ENCODE data around the gene FASLG.
"Not testable (repeated sequence)": the region's sequence is repeated elsewhere in the genome, so short reads cannot be mapped to it uniquely, and the experiment has no call there.

The FASLG gene

DNA sequence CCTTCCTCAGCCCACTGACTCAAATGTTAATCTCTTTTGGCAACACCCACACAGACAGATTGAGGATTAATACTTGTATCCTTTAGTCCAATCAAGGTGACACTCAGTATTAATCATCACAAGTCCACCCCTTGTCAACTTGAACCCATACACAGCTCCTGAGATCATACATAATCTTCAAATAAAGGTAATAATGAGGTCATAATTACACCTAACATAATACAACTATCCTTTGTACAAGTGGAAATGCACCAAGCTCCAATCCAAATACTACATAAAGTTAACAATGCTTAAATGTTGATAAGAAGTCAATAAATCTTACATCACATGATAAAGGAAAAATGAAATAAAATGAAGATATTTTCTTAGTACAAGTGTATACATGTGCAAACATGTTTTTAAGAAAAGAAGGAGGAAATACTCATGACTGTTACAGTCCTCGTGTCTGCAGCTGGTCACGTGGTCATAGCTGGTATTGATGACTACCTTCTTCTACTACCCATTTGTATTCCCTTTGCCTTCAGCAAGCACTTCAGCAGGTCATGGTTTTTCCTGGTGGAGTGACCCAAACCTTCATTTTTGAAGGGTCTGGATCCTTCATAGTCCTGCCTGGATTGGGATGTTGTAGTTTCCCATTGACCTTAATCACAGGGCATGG is 29.7 kb downstream of the FASLG start:
- FAIRE-seq, result not testable (repeated sequence)

DNA sequence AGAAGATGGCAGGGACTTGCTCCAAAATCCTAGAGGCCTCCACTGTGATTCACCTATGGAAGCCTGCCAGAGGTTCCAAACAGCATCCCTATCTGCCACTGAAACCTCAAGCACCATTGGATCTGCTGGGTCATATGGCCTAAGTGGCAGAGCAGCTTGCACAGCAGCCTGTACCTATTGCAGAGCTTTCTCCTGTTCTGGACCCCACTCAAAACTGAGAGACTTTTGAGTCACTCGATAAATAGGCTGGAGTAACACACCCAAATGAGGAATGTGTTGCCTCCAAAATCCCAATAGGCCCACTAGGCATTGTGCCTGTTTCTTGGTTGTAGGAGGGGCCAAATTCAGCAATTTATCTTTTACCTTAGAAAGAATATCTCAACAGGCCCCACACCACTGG is 32.0 kb downstream of the FASLG start:
- not testable (repeated sequence) for FAIRE-seq

DNA sequence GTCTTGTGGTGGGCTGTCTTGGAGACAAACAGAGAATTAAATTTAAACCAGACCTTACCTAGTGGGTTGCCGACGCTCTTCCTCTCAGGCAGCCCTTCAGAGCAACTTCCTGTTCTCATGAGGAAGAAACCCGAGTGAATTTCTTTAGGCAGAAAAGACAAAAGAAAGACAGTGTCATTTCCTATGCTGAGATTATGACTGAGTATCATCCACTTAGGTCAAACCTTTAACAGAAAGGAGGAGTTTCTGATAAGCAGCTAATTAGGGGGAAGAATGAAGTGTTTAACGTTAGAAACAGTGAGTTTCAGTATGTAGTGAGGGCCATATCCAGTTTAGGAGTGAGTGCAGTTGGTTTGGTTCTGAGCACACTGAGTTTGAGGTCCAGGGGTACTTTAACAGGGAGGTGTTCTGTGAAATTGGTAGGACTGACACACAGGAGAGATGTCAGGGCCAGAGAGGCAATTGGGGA is 38.7 kb downstream of the FASLG start:
- FAIRE-seq, result no peak

DNA sequence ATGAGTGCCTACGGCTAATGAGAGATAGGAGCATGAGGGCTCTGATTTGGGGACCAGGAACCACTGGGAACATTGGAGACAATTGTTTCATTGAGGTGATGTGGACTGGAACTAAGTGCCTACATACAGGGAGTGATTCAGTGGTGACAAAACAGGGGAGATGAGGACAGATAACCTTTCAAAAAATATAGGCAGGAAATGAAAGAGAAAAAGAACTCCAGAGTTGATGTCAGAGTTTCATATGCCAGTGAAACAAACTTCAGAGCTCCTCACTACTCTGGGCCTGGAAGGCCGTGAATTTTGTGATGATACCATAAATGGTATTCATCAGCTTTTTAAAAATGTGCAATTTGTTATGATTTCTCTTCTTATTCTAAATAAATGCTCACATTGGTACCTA is 39.3 kb downstream of the FASLG start:
- FAIRE-seq, result no peak

DNA sequence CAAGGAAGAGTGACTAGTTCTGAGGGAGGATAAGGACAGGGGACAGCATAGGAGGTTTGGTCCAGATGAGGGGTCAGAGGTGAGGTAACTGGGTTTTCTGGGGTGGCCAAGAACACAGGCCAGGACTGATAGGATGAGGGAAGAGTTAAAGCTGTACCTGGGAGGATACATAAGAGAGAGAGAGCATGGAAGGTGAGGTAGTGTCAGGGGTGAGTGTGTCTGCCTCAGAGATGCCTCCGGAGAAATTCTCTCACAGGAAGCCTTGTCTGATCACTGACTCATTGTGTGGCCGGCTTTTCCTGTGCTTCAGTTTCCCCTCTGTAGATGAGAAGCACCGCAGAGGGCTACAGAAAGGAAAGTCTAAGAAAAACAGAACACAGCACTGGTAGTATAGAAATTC is 40.2 kb downstream of the FASLG start:
- no peak for FAIRE-seq

DNA sequence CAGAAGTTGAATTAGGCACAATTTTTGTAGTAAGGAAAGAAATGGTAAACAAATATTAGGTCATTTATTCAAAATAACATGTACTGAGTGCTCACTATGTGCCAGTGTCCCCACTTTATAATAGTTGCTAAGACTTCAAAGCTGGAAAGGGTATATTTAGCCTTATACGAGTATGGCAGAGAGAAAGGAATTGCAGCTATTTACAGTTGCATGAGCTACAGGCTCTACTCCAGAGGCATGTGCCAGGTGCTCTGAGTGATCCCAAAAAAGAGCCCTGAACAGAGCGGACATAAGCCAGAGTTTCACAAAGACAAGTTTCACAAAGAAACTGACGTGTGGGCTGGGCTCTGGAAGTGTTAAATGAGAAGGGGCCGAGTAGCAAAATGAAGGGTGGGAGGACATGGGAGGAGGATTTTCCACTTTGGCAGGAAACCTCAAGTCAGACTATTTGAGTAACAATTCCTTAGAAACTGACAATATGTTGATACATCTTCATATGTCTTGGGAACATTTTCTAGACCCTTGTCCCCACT is 40.9 kb downstream of the FASLG start:
- FAIRE-seq, result no peak

DNA sequence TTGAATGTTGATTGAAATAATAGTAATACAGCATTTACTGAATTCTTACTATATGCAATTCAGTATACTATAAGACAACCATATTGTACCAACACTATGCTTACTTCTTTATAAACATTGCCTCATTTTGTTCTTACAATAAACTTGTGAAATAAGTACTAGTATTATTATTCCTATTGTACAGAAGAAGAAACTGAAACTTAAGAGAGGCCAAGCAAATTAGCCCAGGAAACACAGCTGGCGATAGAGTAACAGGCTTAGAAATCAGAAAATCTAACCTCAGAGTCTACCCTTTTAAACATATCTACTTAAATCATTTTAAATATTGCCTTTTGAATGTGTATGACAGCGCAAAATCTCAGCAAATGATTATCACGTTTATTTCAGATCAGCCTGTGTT is 41.7 kb downstream of the FASLG start:
- no peak for FAIRE-seq

DNA sequence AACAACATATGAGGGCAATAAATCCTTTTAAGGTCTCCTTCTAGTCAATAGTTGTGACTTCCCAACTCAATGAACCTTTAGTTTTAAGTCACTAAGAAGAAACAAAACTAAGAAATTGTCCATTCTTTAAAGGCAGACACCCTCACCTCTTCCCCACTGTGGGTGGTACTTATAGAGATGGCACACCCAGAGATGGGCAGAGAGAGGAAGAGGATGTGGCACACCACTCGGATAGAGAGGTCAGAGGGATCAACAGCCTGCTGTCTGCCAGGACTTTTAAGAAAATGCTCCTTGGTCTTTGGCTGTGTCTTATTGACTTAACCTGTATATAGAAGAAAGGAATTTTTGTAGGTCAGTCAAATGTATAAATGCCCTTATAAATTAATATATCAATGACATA is 45.1 kb downstream of the FASLG start:
- FAIRE-seq, result no peak

DNA sequence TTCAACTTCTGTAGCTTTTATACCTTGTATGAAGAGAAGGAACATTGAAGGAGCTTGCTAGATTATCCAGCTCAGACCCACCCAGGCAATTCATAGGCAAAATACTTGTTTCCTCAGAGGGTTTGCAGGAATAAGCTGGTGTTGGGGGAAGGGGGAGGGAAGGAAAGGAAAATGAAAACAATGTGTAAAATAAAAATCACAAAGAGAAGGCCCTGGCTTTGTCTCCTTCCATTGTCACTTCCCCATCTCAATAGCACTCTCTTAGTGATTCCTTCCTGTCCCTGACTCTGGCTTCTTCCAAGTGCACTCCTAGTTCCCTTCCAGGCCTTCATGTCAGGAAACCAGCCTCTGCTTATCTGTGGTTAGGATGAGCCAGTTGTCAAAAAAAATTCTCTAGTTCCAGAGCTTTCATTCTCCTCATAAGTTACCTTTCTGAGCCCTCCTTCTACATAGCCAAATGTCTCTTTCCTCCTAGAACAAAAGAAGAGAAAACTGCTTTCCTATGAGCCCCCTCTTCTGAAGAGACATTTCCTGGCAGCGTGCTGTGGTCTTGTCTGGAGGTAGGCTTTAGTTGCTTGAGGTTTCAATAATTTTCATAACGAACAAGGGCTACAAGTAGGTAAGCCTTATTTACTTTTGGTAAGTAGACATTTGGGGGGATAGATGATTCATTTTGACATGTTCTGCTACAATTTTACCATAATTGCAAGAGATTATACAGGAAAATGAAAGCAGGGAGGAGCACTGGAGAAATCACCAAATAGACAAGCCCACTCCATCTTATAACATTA is 45.7 kb downstream of the FASLG start:
- FAIRE-seq, result no peak

DNA sequence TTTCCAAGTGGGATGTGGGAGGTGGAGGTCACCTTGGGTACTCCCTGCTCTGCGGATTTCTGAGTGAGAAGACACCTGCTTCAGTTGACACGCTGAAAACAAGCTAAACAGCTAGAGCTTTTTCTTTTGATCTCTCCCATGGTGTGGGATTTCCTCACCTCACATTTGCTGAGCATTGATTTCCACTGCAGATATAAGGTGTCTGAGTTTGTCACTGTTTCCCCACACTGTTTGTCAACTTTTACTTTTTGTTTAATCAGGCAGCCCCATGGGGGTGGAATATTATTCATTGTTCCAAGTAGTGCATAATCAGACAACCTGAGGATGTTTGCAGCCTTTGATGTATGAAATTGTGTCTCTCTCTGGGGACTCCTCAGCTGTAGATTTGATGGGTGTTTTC is 49.5 kb downstream of the FASLG start:
- FAIRE-seq, result no peak

DNA sequence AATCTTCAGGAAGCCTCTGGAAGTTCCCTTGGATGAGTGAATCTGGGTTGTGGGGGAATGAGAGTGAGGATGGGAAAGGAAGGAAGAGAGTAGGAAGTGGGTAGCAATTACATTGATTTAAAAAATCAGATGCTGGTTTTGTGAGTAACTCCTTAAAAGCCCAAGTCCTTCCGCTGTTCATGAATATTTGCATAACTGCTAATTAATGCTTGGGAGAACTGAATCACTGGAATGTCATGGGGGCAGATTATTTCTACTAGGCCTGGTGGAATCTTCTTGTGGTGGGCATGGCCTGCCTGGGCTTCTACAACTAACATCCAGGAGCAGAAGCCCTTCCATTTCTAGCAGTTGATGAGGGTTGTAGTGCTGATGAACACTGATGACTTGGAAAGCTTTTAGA is 52.7 kb downstream of the FASLG start:
- FAIRE-seq, result no peak

DNA sequence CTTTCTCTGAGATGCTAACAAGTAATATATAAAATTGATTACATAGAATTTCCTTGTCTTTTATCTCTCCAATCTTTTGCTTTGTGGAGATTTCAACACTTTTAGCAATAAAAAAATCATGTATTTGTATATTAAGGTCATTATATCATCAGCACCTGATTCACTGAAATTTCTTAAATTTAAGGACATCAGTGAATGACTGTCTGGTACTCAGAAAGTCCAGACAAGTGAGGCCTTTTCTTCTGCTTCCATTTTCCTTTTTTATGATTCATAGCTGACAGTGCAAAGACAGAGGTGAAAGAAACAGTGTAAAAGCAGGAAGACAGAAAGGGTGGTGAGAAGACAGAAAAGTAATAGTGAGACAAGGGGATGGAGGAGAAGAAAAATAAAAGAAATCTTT is 54.6 kb downstream of the FASLG start:
- no peak for FAIRE-seq

Data from A204.1 (cell line).